Thoracic aorta (tissue), 2 donors: ENCODE data around the gene ING4. TPM values are rescaled to one million over a fixed set of nuclear protein-coding genes. Genes with fewer than 3 reads are reported as not detected.

Experiments
- ATAC-seq: fragments of 150-250 bp; one replicate; pipeline ENCODE4 v1.8.0; 2017; ENCODE audit warnings: low read depth; ENCODE audit not compliant: insufficient number of reproducible peaks, low FRiP score
- DNase-seq: peaks from one replicate; pipeline ENCODE4 v3.0.0-alpha.2; 2020; ENCODE audit warnings: low spot score
- H3K27ac ChIP-seq, 2 donors: fragments of 200-600 bp; sonication (generic); 1 replicate in 1 of 2; 2 replicates in 1 of 2; pipeline ENCODE4 v1.5.1; 2016; ENCODE audit warnings: mild to moderate bottlenecking in 2 of 2, moderate library complexity in 2 of 2
- H3K27me3 ChIP-seq: fragments of 200-600 bp; sonication (generic); replicated peaks from 2 replicates; pipeline ENCODE4 v1.6.0; 2016; ENCODE audit warnings: mild to moderate bottlenecking; ENCODE audit not compliant: insufficient read depth
- H3K36me3 ChIP-seq: fragments of 200-600 bp; sonication (generic); one replicate; pipeline ENCODE4 v1.5.1; 2016
- H3K4me1 ChIP-seq, 2 donors: fragments of 200-600 bp; sonication (generic); 1 replicate in 1 of 2; 2 replicates in 1 of 2; pipeline versions ENCODE4 v1.5.1 to v1.6.0; 2016; ENCODE audit warnings: low read depth in 2 of 2, mild to moderate bottlenecking in 1 of 2; ENCODE audit not compliant: control insufficient read depth in 1 of 2
- H3K4me3 ChIP-seq: fragments of 200-600 bp; sonication (generic); 2 replicates; pipeline ENCODE4 v1.5.1; 2016; ENCODE audit warnings: mild to moderate bottlenecking
- H3K9me3 ChIP-seq: fragments of 200-600 bp; sonication (generic); 2 replicates; pipeline ENCODE4 v1.5.1; 2016
- CTCF ChIP-seq: fragments of 200-600 bp; sonication (generic); IDR thresholded peaks from one replicate; pipeline ENCODE4 v1.5.1; 2019; ENCODE audit warnings: antibody characterized with exemption
- total RNA-seq, 2 donors: library from RNA; depleted of rRNA; stranded (reverse); fragments of >200 nt; gene quantifications; one replicate each; pipeline versions ENCODE4 v1.1.0 to v1.2.3, GENCODE V29; 2016

ING4 gene
- total RNA-seq, 2 donors from 2014 or later: 21.8 to 36.9 TPM

- H3K36me3 ChIP-seq: peaks cover 40% of the 10 kb centered on the region
- H3K9me3 ChIP-seq: no peaks in the 10 kb centered on the region
- no peak overlapping the region for H3K27ac ChIP-seq
- TF ChIP-seq CTCF: no peak
- DNase-seq (no peak), ATAC-seq (no peak)
- no peaks in the 10 kb centered on the region for H3K27me3 ChIP-seq
- peaks cover 8 to 11% of the 10 kb centered on the region in 2 donors for H3K4me1 ChIP-seq
- H3K4me3 ChIP-seq: no peak overlapping the region
These were observed 3.3 kb upstream of the ING4 start for GRCh38 chr12:6666211-6666610.

- H3K36me3 ChIP-seq: peaks cover 28% of the 10 kb centered on the region
- TF ChIP-seq CTCF: no peak
These were observed 2.0 kb upstream of the ING4 start for GRCh38 chr12:6664902-6665301.

GRCh38 chr12:6662602-6662905 lies 365 bp downstream of the ING4 start:
- peak overlapping the region; percentile 74 to 76 for H3K27ac ChIP-seq
- H3K27me3 ChIP-seq: no peaks in the 10 kb centered on the region
- H3K9me3 ChIP-seq: no peaks in the 10 kb centered on the region
- peak overlapping the region; percentile 91 for H3K4me3 ChIP-seq
- no peak for DNase-seq
- no peak for ATAC-seq
- TF ChIP-seq CTCF: no peak
- peaks cover 8 to 15% of the 10 kb centered on the region in 2 donors for H3K4me1 ChIP-seq
- peaks cover 9% of the 10 kb centered on the region for H3K36me3 ChIP-seq

More at GRCh38 chr12:6664902-6665301, 2.0 kb upstream of the ING4 start:
- ATAC-seq: no peak
- DNase-seq: no peak
- Histone ChIP-seq H3K4me1 (peaks cover 8 to 15% of the 10 kb centered on the region in 2 donors), H3K27me3 (no peaks in the 10 kb centered on the region), H3K9me3 (no peaks in the 10 kb centered on the region), H3K4me3 (no peak overlapping the region), H3K27ac (no peak overlapping the region)

- no peak for ATAC-seq
- no peak for TF ChIP-seq CTCF
- Histone ChIP-seq H3K9me3 (no peaks in the 10 kb centered on the region), H3K36me3 (peaks cover 64% of the 10 kb centered on the region), H3K27me3 (no peaks in the 10 kb centered on the region), H3K27ac (no peak overlapping the region), H3K4me3 (no peak overlapping the region), H3K4me1 (no peaks in the 10 kb centered on the region)
- no peak for DNase-seq
These were observed 8.9 kb downstream of the ING4 start for GRCh38 chr12:6653987-6654386.

- H3K9me3 ChIP-seq: no peaks in the 10 kb centered on the region
- H3K27ac ChIP-seq: no peak overlapping the region
- no peak for ATAC-seq
- peaks cover 64% of the 10 kb centered on the region for H3K36me3 ChIP-seq
- H3K27me3 ChIP-seq: no peaks in the 10 kb centered on the region
- no peak for DNase-seq
- no peak overlapping the region for H3K4me3 ChIP-seq
- TF ChIP-seq CTCF: no peak
- H3K4me1 ChIP-seq: no peaks in the 10 kb centered on the region
These were observed 9.6 kb downstream of the ING4 start for GRCh38 chr12:6653342-6653741.
